Endothelial cell of umbilical vein (primary cell): ENCODE data around the gene B4GALNT3. TPM values are rescaled to one million over a fixed set of nuclear protein-coding genes. Genes with fewer than 3 reads are reported as not detected.

Source experiments
- BruUV-seq: library from RNA; stranded (reverse); fragments of 400-500 nt; replicated peaks from 2 replicates; lab custom pipeline; 2021; lab: Mats Ljungman, UMichigan
- CTCF ChIA-PET: fragments of 300-600, 350-600 bp; sonication (Branson Sonifier 250); formaldehyde crosslinking; loops from one replicate; lab custom pipeline; 2021; ENCODE audit warnings: antibody characterized with exemption, inconsistent platforms; lab: Charles Lee
- POLR2A ChIA-PET: fragments of 300-600, 350-600 bp; sonication (Branson Sonifier 250); formaldehyde crosslinking; loops from one replicate; lab custom pipeline; 2021; ENCODE audit warnings: antibody characterized with exemption, inconsistent platforms; lab: Charles Lee
- DNase-seq: peaks from one replicate; pipeline ENCODE4 v3.0.0-alpha.2; 2011; ENCODE audit warnings: low read depth, low spot score
- FAIRE-seq: peaks from 2 replicates; lab custom pipeline; 2011; peaks lifted over from hg19 to GRCh38; lab: Jason Lieb, UNC
- H2AFZ ChIP-seq: 2 replicates; pipeline ENCODE4 v1.6.0; 2012; ENCODE audit warnings: low read depth, low read length, control low read depth, inconsistent platforms
- H3K27ac ChIP-seq: 2 replicates; pipeline ENCODE4 v1.5.1; 2011; ENCODE audit warnings: low read depth, mild to moderate bottlenecking, control low read depth, low read length, moderate library complexity; ENCODE audit not compliant: insufficient read depth
- H3K27me3 ChIP-seq, 2 experiments: 2 replicates each; pipeline versions ENCODE4 v1.6.0 to v1.6.1; 2011; ENCODE audit warnings: low read length in 2 of 2, mixed read lengths in 1 of 2; ENCODE audit not compliant: control insufficient read depth in 2 of 2, insufficient read depth in 2 of 2
- H3K36me3 ChIP-seq, 2 experiments: 2 replicates in 1 of 2; 3 replicates in 1 of 2; pipeline ENCODE4 v1.5.1; 2011; ENCODE audit warnings: low read length in 2 of 2, mild to moderate bottlenecking in 1 of 2, moderate library complexity in 1 of 2; ENCODE audit not compliant: control insufficient read depth in 2 of 2, insufficient read depth in 2 of 2; ENCODE audit errors: extremely low read depth in 1 of 2
- H3K4me1 ChIP-seq: 3 replicates; pipeline ENCODE4 v1.5.1; 2011; ENCODE audit warnings: mild to moderate bottlenecking, low read length; ENCODE audit not compliant: control insufficient read depth, insufficient read depth; ENCODE audit errors: extremely low read depth
- H3K4me2 ChIP-seq: 2 replicates; pipeline ENCODE4 v1.6.1; 2011; ENCODE audit warnings: low read length, control low read depth, mixed read lengths; ENCODE audit not compliant: insufficient read depth
- H3K4me3 ChIP-seq, 3 experiments: fragments of 200-600 bp in 1 of 3; sonication (generic), shearing (Covaris generic) in 1 of 3; replicated peaks in 1 of 3; 2 replicates each; pipeline ENCODE4 v1.5.1; 2011 to 2016; ENCODE audit warnings: control low read depth in 3 of 3, low read length in 3 of 3, mild to moderate bottlenecking in 2 of 3, inconsistent platforms in 1 of 3, low read depth in 1 of 3, moderate library complexity in 1 of 3; ENCODE audit not compliant: insufficient read depth in 1 of 3
- H3K79me2 ChIP-seq: 2 replicates; pipeline ENCODE4 v1.6.0; 2012; ENCODE audit warnings: low read length, inconsistent platforms; ENCODE audit not compliant: control insufficient read depth, insufficient read depth
- H3K9ac ChIP-seq: replicated peaks from 2 replicates; pipeline ENCODE3; 2011; ENCODE audit warnings: low read length, control low read depth; ENCODE audit not compliant: insufficient read depth; ENCODE audit errors: extremely low read depth
- H3K9me1 ChIP-seq: replicated peaks from 3 replicates; pipeline ENCODE4 v1.6.0; 2011; ENCODE audit warnings: mild to moderate bottlenecking, low read length; ENCODE audit not compliant: control insufficient read depth, insufficient read depth; ENCODE audit errors: extremely low read depth
- H3K9me3 ChIP-seq: replicated peaks from 2 replicates; pipeline ENCODE4 v1.5.1; 2012; ENCODE audit warnings: low read length, inconsistent platforms; ENCODE audit not compliant: control insufficient read depth, insufficient read depth
- H4K20me1 ChIP-seq: replicated peaks from 2 replicates; pipeline ENCODE3; 2011; ENCODE audit warnings: mild to moderate bottlenecking, low read length; ENCODE audit not compliant: control insufficient read depth, insufficient read depth; ENCODE audit errors: extremely low read depth
- CTCF ChIP-seq, 2 donors: IDR thresholded peaks; 1 replicate in 1 of 2; 2 replicates in 1 of 2; pipeline ENCODE4 v1.5.1; 2011; ENCODE audit warnings: low read length in 2 of 2, mild to moderate bottlenecking in 2 of 2, moderate library complexity in 2 of 2, control low read depth in 1 of 2, inconsistent platforms in 1 of 2, low read depth in 1 of 2; ENCODE audit not compliant: insufficient read depth in 1 of 2; ENCODE audit errors: extremely low read depth in 1 of 2
- EZH2 ChIP-seq: IDR thresholded peaks from 2 replicates; pipeline ENCODE4 v1.6.1; 2012; ENCODE audit warnings: borderline replicate concordance, low read depth, mild to moderate bottlenecking, moderate library complexity, low read length, inconsistent platforms; ENCODE audit not compliant: severe bottlenecking
- FOS ChIP-seq: IDR thresholded peaks from 2 replicates; pipeline ENCODE4 v1.6.1; 2011; ENCODE audit warnings: mild to moderate bottlenecking, low read length, moderate library complexity, borderline replicate concordance; ENCODE audit not compliant: insufficient read depth
- GATA2 ChIP-seq: IDR thresholded peaks from 2 replicates; pipeline ENCODE4 v1.7.0; 2011; ENCODE audit warnings: low read depth, mild to moderate bottlenecking, moderate library complexity, mixed read lengths, low read length; ENCODE audit not compliant: insufficient read length, insufficient read depth
- JUN ChIP-seq: IDR thresholded peaks from 2 replicates; pipeline ENCODE4 v1.6.1; 2011; ENCODE audit warnings: borderline replicate concordance, low read depth; ENCODE audit not compliant: insufficient read length, insufficient read depth
- MAX ChIP-seq: IDR thresholded peaks from 2 replicates; pipeline ENCODE4 v1.6.1; 2011; ENCODE audit not compliant: insufficient read depth, insufficient read length
- MYC ChIP-seq: IDR thresholded peaks from one replicate; pipeline ENCODE4 v1.6.1; 2011; ENCODE audit warnings: mild to moderate bottlenecking, low read depth, low read length
- POLR2A ChIP-seq: IDR thresholded peaks from 2 replicates; pipeline ENCODE4 v1.6.1; 2012; ENCODE audit warnings: low read depth, mild to moderate bottlenecking, control low read depth, low read length
- POLR2AphosphoS5 ChIP-seq: IDR thresholded peaks from 2 replicates; pipeline ENCODE4 v1.6.1; 2012; ENCODE audit warnings: low read depth, mild to moderate bottlenecking, control low read depth, low read length, moderate library complexity; ENCODE audit not compliant: insufficient read depth
- dilution Hi-C: fragments of 300-500 bp; cut with MboI; formaldehyde crosslinking; loops from one replicate; pipeline ENCODE4 v1.15.0; 2019; ENCODE audit warnings: low sequenced_read_pairs; ENCODE audit not compliant: extremely low pct_ligation_motif_present
- intact Hi-C: fragments of 100-400 bp; cut with micrococcal nuclease; formaldehyde crosslinking; loops from one replicate; pipeline ENCODE4 v1.10.0; 2022
- polyA plus RNA-seq, 4 experiments: library from polyadenylated mRNA; depleted of rRNA in 3 of 4; stranded (reverse) in 3 of 4; unstranded in 1 of 4; fragments of >200 nt; gene quantifications; 2 replicates each; pipeline versions ENCODE4 v1.2.1 to v1.2.3, GENCODE V29; 2011 to 2012; ENCODE audit warnings: missing spikeins in 1 of 4
- total RNA-seq: library from RNA; stranded (reverse); gene quantifications from 2 replicates; pipeline ENCODE4 v1.2.3, GENCODE V29; 2021

Gene B4GALNT3
- total and polyA plus RNA-seq, 2 donors (not counting 3 experiments of a cell fraction or from before 2014, with no cell fraction given): 0.07 TPM; not detected in 1

- POLR2A ChIA-PET: no interaction called here
- Histone ChIP-seq H4K20me1 (no peaks in the 10 kb centered on the region), H3K4me3 (no peak overlapping the region), H3K4me1 (no peaks in the 10 kb centered on the region), H3K9ac (no peak overlapping the region), H3K27me3 (peaks cover 18% of the 10 kb centered on the region in 2 experiments), H3K27ac (no peak overlapping the region), H3K4me2 (no peak overlapping the region), H2AFZ (no peak overlapping the region), H3K36me3 (no peaks in the 10 kb centered on the region), H3K9me1 (no peaks in the 10 kb centered on the region), H3K9me3 (no peaks in the 10 kb centered on the region), H3K79me2 (no peaks in the 10 kb centered on the region)
- DNase-seq (peak; percentile 55), FAIRE-seq (peak; percentile 52)
- dilution Hi-C loops (no loop called here), intact Hi-C loops (no loop called here)
- no TSS peak for BruUV-seq
- CTCF ChIA-PET: interaction anchor here (0.6 to 1.4 kb wide), 4 partner anchors 11 to 78 kb away, joined by 3 read pairs; no protein-coding TSS in a partner anchor
- no peak for TF ChIP-seq MAX
- no peak for TF ChIP-seq JUN
- no peak for TF ChIP-seq POLR2AphosphoS5
- TF ChIP-seq FOS: no peak
- no peak for TF ChIP-seq POLR2A
- TF ChIP-seq CTCF (IDR thresholded peaks at IDR 0.05; ENCODE audit: extremely low read depth in 1 of 2, insufficient read depth in 1 of 2, low read depth in 1 of 2, low read length in 2 of 2): no peak
- no peak for TF ChIP-seq EZH2
- TF ChIP-seq MYC: no peak
- no peak for TF ChIP-seq GATA2
Observed at GRCh38 chr12:468671-469389, 9.1 kb downstream of the B4GALNT3 start.
